Neural cell (in vitro differentiated cells): Measurements from ENCODE around the gene ZNF787. TPM values are rescaled to one million over a fixed set of nuclear protein-coding genes. Genes with fewer than 3 reads are reported as not detected.

Experiments
- H2AFZ ChIP-seq: fragments of 200-600, 300-800 bp; sonication (generic), shearing (Covaris generic); 2 replicates; pipeline ENCODE4 v1.6.0; 2014; ENCODE audit warnings: low read depth, mild to moderate bottlenecking, antibody characterized with exemption, low read length, moderate library complexity
- H3F3A ChIP-seq: fragments of 200-600 bp; shearing (Covaris generic); 2 replicates; pipeline ENCODE4 v1.6.1; 2016; ENCODE audit warnings: mild to moderate bottlenecking, moderate library complexity, mixed read lengths, antibody characterized with exemption, low read length; ENCODE audit not compliant: insufficient read depth, poor library complexity, severe bottlenecking
- H3K27ac ChIP-seq: fragments of 200-600, 300-800 bp; sonication (generic), shearing (Covaris generic); 2 replicates; pipeline ENCODE4 v1.5.1; 2014; ENCODE audit warnings: mild to moderate bottlenecking, low read length, moderate library complexity
- H3K27me3 ChIP-seq: fragments of 300-800, 200-600 bp; sonication (generic), shearing (Covaris generic); 2 replicates; pipeline ENCODE4 v1.6.0; 2014; ENCODE audit warnings: mild to moderate bottlenecking, low read depth, low read length, moderate library complexity; ENCODE audit not compliant: insufficient read depth
- H3K36me3 ChIP-seq: fragments of 300-800, 200-600 bp; sonication (generic), shearing (Covaris generic); 2 replicates; pipeline ENCODE4 v1.5.1; 2014; ENCODE audit warnings: mild to moderate bottlenecking, antibody characterized with exemption, low read length, moderate library complexity; ENCODE audit not compliant: insufficient read depth
- H3K4me2 ChIP-seq: fragments of 300-800, 200-600 bp; sonication (generic), shearing (Covaris generic); 2 replicates; pipeline ENCODE4 v1.6.0; 2014; ENCODE audit warnings: mild to moderate bottlenecking, low read length
- H3K4me3 ChIP-seq: fragments of 300-800, 200-600 bp; sonication (generic), shearing (Covaris generic); 2 replicates; pipeline ENCODE4 v1.5.1; 2014; ENCODE audit warnings: mild to moderate bottlenecking, low read length, moderate library complexity
- H3K79me2 ChIP-seq: fragments of 200-600 bp; shearing (Covaris generic); replicated peaks from 2 replicates; pipeline ENCODE4 v1.6.0; 2014; ENCODE audit warnings: mild to moderate bottlenecking, low read length, moderate library complexity; ENCODE audit not compliant: insufficient read depth
- H3K9ac ChIP-seq: fragments of 300-800, 200-600 bp; sonication (generic), shearing (Covaris generic); 2 replicates; pipeline ENCODE4 v1.6.1; 2016; ENCODE audit warnings: mild to moderate bottlenecking, low read length, mixed read lengths
- H3K9me2 ChIP-seq: fragments of 200-600 bp; shearing (Covaris generic); 2 replicates; pipeline ENCODE4 v1.6.1; 2016; ENCODE audit warnings: mild to moderate bottlenecking, low read length, mixed read lengths; ENCODE audit not compliant: insufficient read depth
- H3K9me3 ChIP-seq: fragments of 200-600, 300-800 bp; sonication (generic), shearing (Covaris generic); 2 replicates; pipeline ENCODE4 v1.6.1; 2016; ENCODE audit warnings: mild to moderate bottlenecking, mixed run types, low read length, moderate library complexity, mixed read lengths
- H4K20me1 ChIP-seq: fragments of 200-600 bp; shearing (Covaris generic); 2 replicates; pipeline ENCODE4 v1.6.1; 2016; ENCODE audit warnings: mild to moderate bottlenecking, mixed run types; ENCODE audit not compliant: insufficient read depth
- EP300 ChIP-seq: fragments of 450-650 bp; conservative IDR thresholded peaks from 2 replicates; pipeline ENCODE4 v1.6.1; 2014; ENCODE audit warnings: antibody characterized with exemption, mild to moderate bottlenecking, moderate library complexity; ENCODE audit not compliant: poor library complexity, severe bottlenecking
- EZH2 ChIP-seq: fragments of 200-600, 300-800 bp; shearing (Covaris generic), sonication (generic); IDR thresholded peaks from 2 replicates; pipeline ENCODE4 v1.6.1; 2014; ENCODE audit warnings: antibody characterized with exemption, low read length, borderline replicate concordance, mild to moderate bottlenecking; ENCODE audit not compliant: insufficient read depth, poor library complexity, severe bottlenecking
- MXI1 ChIP-seq: fragments of 450-650 bp; conservative IDR thresholded peaks from 2 replicates; pipeline ENCODE4 v1.6.1; 2014; ENCODE audit warnings: antibody characterized with exemption, mild to moderate bottlenecking; ENCODE audit not compliant: poor library complexity, severe bottlenecking
- POLR2AphosphoS5 ChIP-seq: IDR thresholded peaks from 2 replicates; pipeline ENCODE4 v1.6.1; 2012
- RAD21 ChIP-seq: fragments of 450-650 bp; conservative IDR thresholded peaks from 2 replicates; pipeline ENCODE4 v1.6.1; 2014; ENCODE audit warnings: antibody characterized with exemption, mild to moderate bottlenecking, moderate library complexity
- SMC3 ChIP-seq: fragments of 450-650 bp; conservative IDR thresholded peaks from 2 replicates; pipeline ENCODE4 v1.6.1; 2014; ENCODE audit warnings: antibody characterized with exemption, mild to moderate bottlenecking, moderate library complexity; ENCODE audit not compliant: poor library complexity
- TAF1 ChIP-seq: IDR thresholded peaks from 2 replicates; pipeline ENCODE4 v1.6.1; 2012; ENCODE audit warnings: low read depth
- polyA plus RNA-seq: library from polyadenylated mRNA; depleted of rRNA; stranded (reverse); fragments of >200 nt; gene quantifications from 2 replicates; pipeline ENCODE4 v1.2.3, GENCODE V29; 2014
- TF ChIP-seq, protein P1 (sequence below): fragments of 450-650 bp; IDR thresholded peaks from 2 replicates; pipeline ENCODE4 v1.5.1; 2014; ENCODE audit warnings: antibody characterized with exemption, mild to moderate bottlenecking, moderate library complexity; ENCODE audit not compliant: poor library complexity, severe bottlenecking
- TF ChIP-seq, protein P2 (sequence below): IDR thresholded peaks from 2 replicates; pipeline ENCODE4 v1.6.1; 2012; ENCODE audit warnings: borderline replicate concordance

Gene ZNF787
- polyA plus RNA-seq, 1 donor from 2014 or later: 11.4 TPM

DNA sequence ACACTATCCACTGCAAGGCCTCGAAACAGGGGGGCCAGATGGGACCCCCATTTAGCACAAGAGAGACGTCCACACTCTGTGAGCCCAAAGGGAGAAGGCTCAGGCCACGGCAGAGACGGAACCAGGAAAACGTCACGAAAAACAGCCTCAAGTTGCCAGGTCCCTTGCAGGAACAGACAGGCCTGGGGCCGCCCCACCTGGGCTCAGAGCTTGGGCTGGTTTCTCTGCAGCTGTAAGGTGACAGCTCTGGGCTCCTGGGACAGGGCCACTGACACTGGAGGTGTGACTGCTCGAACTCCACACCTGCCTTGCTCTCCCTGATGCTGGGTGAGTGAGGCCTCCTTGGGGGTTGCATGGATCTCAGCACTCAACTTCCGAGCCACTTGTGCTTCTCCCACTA, 3.2 kb downstream of the ZNF787 start:
- H3K9ac ChIP-seq: no peak overlapping the region
- H3K27ac ChIP-seq: no peak overlapping the region

DNA sequence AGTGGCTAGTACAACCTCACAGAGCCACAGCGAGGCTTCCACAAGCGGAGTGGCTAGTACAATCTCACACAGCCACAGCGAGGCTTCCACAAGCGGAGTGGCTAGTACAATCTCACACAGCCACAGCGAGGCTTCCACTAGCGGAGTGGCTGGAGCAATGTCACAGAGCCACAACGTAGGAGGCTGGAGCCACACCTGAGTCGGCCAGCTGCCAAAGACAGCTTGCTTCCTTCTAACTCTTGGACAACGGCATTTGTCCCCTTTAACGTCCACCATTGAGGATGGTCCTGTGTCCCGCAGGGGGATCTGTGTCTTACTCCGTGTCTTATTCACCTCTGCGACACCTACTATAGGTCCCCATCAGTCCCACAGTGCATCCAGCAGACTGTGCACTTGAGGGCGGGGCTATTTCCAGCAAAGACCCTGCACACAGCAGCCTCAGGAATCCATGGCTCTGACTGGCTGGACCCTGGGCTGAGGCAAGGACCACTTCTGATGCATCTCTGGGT, 3.7 kb downstream of the ZNF787 start:
- no peaks in the 10 kb centered on the region for H4K20me1 ChIP-seq

More for the DNA sequence above, 3.2 kb downstream of the ZNF787 start:
- TF ChIP-seq SMC3: no peak
- TF ChIP-seq EZH2: no peak
- no peak for TF ChIP-seq RAD21
- no peak for TF ChIP-seq MXI1
- TF ChIP-seq, protein P1, sequence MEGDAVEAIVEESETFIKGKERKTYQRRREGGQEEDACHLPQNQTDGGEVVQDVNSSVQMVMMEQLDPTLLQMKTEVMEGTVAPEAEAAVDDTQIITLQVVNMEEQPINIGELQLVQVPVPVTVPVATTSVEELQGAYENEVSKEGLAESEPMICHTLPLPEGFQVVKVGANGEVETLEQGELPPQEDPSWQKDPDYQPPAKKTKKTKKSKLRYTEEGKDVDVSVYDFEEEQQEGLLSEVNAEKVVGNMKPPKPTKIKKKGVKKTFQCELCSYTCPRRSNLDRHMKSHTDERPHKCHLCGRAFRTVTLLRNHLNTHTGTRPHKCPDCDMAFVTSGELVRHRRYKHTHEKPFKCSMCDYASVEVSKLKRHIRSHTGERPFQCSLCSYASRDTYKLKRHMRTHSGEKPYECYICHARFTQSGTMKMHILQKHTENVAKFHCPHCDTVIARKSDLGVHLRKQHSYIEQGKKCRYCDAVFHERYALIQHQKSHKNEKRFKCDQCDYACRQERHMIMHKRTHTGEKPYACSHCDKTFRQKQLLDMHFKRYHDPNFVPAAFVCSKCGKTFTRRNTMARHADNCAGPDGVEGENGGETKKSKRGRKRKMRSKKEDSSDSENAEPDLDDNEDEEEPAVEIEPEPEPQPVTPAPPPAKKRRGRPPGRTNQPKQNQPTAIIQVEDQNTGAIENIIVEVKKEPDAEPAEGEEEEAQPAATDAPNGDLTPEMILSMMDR: no peak
- no peak for TF ChIP-seq POLR2AphosphoS5
- no peak for TF ChIP-seq TAF1
- TF ChIP-seq, protein P2, sequence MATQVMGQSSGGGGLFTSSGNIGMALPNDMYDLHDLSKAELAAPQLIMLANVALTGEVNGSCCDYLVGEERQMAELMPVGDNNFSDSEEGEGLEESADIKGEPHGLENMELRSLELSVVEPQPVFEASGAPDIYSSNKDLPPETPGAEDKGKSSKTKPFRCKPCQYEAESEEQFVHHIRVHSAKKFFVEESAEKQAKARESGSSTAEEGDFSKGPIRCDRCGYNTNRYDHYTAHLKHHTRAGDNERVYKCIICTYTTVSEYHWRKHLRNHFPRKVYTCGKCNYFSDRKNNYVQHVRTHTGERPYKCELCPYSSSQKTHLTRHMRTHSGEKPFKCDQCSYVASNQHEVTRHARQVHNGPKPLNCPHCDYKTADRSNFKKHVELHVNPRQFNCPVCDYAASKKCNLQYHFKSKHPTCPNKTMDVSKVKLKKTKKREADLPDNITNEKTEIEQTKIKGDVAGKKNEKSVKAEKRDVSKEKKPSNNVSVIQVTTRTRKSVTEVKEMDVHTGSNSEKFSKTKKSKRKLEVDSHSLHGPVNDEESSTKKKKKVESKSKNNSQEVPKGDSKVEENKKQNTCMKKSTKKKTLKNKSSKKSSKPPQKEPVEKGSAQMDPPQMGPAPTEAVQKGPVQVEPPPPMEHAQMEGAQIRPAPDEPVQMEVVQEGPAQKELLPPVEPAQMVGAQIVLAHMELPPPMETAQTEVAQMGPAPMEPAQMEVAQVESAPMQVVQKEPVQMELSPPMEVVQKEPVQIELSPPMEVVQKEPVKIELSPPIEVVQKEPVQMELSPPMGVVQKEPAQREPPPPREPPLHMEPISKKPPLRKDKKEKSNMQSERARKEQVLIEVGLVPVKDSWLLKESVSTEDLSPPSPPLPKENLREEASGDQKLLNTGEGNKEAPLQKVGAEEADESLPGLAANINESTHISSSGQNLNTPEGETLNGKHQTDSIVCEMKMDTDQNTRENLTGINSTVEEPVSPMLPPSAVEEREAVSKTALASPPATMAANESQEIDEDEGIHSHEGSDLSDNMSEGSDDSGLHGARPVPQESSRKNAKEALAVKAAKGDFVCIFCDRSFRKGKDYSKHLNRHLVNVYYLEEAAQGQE: no peak
- TF ChIP-seq EP300: no peak
- Histone ChIP-seq H3K9me3 (no peaks in the 10 kb centered on the region), H4K20me1 (no peaks in the 10 kb centered on the region), H2AFZ (no peak overlapping the region), H3K79me2 (peaks cover 49% of the 10 kb centered on the region), H3K9me2 (no peaks in the 10 kb centered on the region), H3K4me2 (no peak overlapping the region), H3K27me3 (no peaks in the 10 kb centered on the region), H3K36me3 (no peaks in the 10 kb centered on the region), H3K4me3 (no peak overlapping the region), H3F3A (no peaks in the 10 kb centered on the region)

More for the DNA sequence above, 3.7 kb downstream of the ZNF787 start:
- no peak overlapping the region for H3K4me3 ChIP-seq
- H3K4me2 ChIP-seq: no peak overlapping the region
- peaks cover 51% of the 10 kb centered on the region for H3K79me2 ChIP-seq
- no peak for TF ChIP-seq RAD21
- no peak for TF ChIP-seq TAF1
- no peak for TF ChIP-seq MXI1
- TF ChIP-seq, protein P1: no peak
- TF ChIP-seq EZH2: no peak
- TF ChIP-seq, protein P2: no peak
- no peak for TF ChIP-seq SMC3
- no peak for TF ChIP-seq POLR2AphosphoS5
- TF ChIP-seq EP300: no peak
- H3K9ac ChIP-seq: no peak overlapping the region
- no peak overlapping the region for H2AFZ ChIP-seq
- no peaks in the 10 kb centered on the region for H3K27me3 ChIP-seq
- H3K36me3 ChIP-seq: no peaks in the 10 kb centered on the region
- no peak overlapping the region for H3K27ac ChIP-seq
- no peaks in the 10 kb centered on the region for H3K9me3 ChIP-seq
- H3K9me2 ChIP-seq: no peaks in the 10 kb centered on the region
- no peaks in the 10 kb centered on the region for H3F3A ChIP-seq
